ENCODE data around the gene KCTD17. TPM values are rescaled to one million over a fixed set of nuclear protein-coding genes. Genes with fewer than 3 reads are reported as not detected.

Gene KCTD17
- total RNA-seq, 1 donor, result 25.0 TPM

GRCh38 chr22:37027556-37027955, 24.0 kb upstream of the KCTD17 start:
- H3K4me2 ChIP-seq (ENCODE audit: insufficient read depth, low read length), result no peak overlapping the region
- no peak overlapping the region for H3K4me3 ChIP-seq (ENCODE audit: insufficient read depth, low read length)
- no peak for TF ChIP-seq CTCF (IDR thresholded peaks at IDR 0.05; ENCODE audit: extremely low read depth, low read depth, low read length)
- peak; percentile 30 for DNase-seq (ENCODE audit: insufficient read length, low spot score, missing footprints)
- peaks cover 2% of the 10 kb centered on the region for H3K4me1 ChIP-seq (ENCODE audit: insufficient read depth, low read length)
- no peak overlapping the region for H2AFZ ChIP-seq (ENCODE audit: low read length)
- H3K79me2 ChIP-seq (ENCODE audit: insufficient read depth, low read length), result no peaks in the 10 kb centered on the region
- no peaks in the 10 kb centered on the region for H3K27me3 ChIP-seq (ENCODE audit: insufficient read depth, low read length)
- peaks cover 24% of the 10 kb centered on the region for H3K36me3 ChIP-seq (ENCODE audit: insufficient read depth, low read length)
- no peaks in the 10 kb centered on the region for H3K9me3 ChIP-seq (ENCODE audit: low read depth, low read length)
- no peak overlapping the region for H3K27ac ChIP-seq (ENCODE audit: low read depth, low read length)
- peaks cover 8% of the 10 kb centered on the region for H4K20me1 ChIP-seq (ENCODE audit: insufficient read depth, low read length)

GRCh38 chr22:37028692-37029674, 22.6 kb upstream of the KCTD17 start:
- Histone ChIP-seq H3K79me2 (ENCODE audit: insufficient read depth, low read length) (no peaks in the 10 kb centered on the region), H3K9me3 (ENCODE audit: low read depth, low read length) (no peaks in the 10 kb centered on the region), H3K27ac (ENCODE audit: low read depth, low read length) (no peak overlapping the region), H4K20me1 (ENCODE audit: insufficient read depth, low read length) (peaks cover 3% of the 10 kb centered on the region), H3K4me2 (ENCODE audit: insufficient read depth, low read length) (no peak overlapping the region), H2AFZ (ENCODE audit: low read length) (no peak overlapping the region), H3K4me1 (ENCODE audit: insufficient read depth, low read length) (peaks cover 7% of the 10 kb centered on the region), H3K36me3 (ENCODE audit: insufficient read depth, low read length) (peaks cover 24% of the 10 kb centered on the region), H3K27me3 (ENCODE audit: insufficient read depth, low read length) (no peaks in the 10 kb centered on the region), H3K4me3 (ENCODE audit: insufficient read depth, low read length) (no peak overlapping the region)
- peak; percentile 38 for DNase-seq (ENCODE audit: insufficient read length, low spot score, missing footprints)
- TF ChIP-seq CTCF (IDR thresholded peaks at IDR 0.05; ENCODE audit: extremely low read depth, low read depth, low read length), result no peak

- no peak overlapping the region for H3K4me3 ChIP-seq (ENCODE audit: insufficient read depth, low read length)
- H3K4me2 ChIP-seq (ENCODE audit: insufficient read depth, low read length), result no peak overlapping the region
- H4K20me1 ChIP-seq (ENCODE audit: insufficient read depth, low read length), result peaks cover 3% of the 10 kb centered on the region
- H3K4me1 ChIP-seq (ENCODE audit: insufficient read depth, low read length), result peaks cover 7% of the 10 kb centered on the region
- H3K79me2 ChIP-seq (ENCODE audit: insufficient read depth, low read length), result no peaks in the 10 kb centered on the region
- peak; percentile 60 for DNase-seq (ENCODE audit: insufficient read length, low spot score, missing footprints)
- no peaks in the 10 kb centered on the region for H3K9me3 ChIP-seq (ENCODE audit: low read depth, low read length)
- no peak overlapping the region for H2AFZ ChIP-seq (ENCODE audit: low read length)
- peaks cover 3% of the 10 kb centered on the region for H3K27me3 ChIP-seq (ENCODE audit: insufficient read depth, low read length)
- H3K27ac ChIP-seq (ENCODE audit: low read depth, low read length), result no peak overlapping the region
- H3K36me3 ChIP-seq (ENCODE audit: insufficient read depth, low read length), result peaks cover 16% of the 10 kb centered on the region
- TF ChIP-seq CTCF (IDR thresholded peaks at IDR 0.05; ENCODE audit: extremely low read depth, low read depth, low read length), result no peak
Measured at GRCh38 chr22:37030560-37031281, 20.8 kb upstream of the KCTD17 start.

GRCh38 chr22:37032134-37032534, 19.4 kb upstream of the KCTD17 start:
- Histone ChIP-seq H3K4me1 (ENCODE audit: insufficient read depth, low read length) (peaks cover 7% of the 10 kb centered on the region), H3K27me3 (ENCODE audit: insufficient read depth, low read length) (peaks cover 7% of the 10 kb centered on the region), H2AFZ (ENCODE audit: low read length) (no peak overlapping the region), H3K79me2 (ENCODE audit: insufficient read depth, low read length) (no peaks in the 10 kb centered on the region), H3K36me3 (ENCODE audit: insufficient read depth, low read length) (peaks cover 6% of the 10 kb centered on the region), H4K20me1 (ENCODE audit: insufficient read depth, low read length) (no peaks in the 10 kb centered on the region), H3K4me3 (ENCODE audit: insufficient read depth, low read length) (no peak overlapping the region), H3K27ac (ENCODE audit: low read depth, low read length) (no peak overlapping the region), H3K4me2 (ENCODE audit: insufficient read depth, low read length) (no peak overlapping the region), H3K9me3 (ENCODE audit: low read depth, low read length) (no peaks in the 10 kb centered on the region)
- TF ChIP-seq CTCF (IDR thresholded peaks at IDR 0.05; ENCODE audit: extremely low read depth, low read depth, low read length), result no peak
- peak; percentile 22 for DNase-seq (ENCODE audit: insufficient read length, low spot score, missing footprints)

Measured in osteoblast (primary cell).